NCI-H2227 (cell line): ENCODE measurements around the gene ZBED6.
"Not testable (repeated sequence)": the region's sequence is repeated elsewhere in the genome, so short reads cannot be mapped to it uniquely, and the experiment has no call there.

Experiments
- DNase-seq: peaks from one replicate; lab custom pipeline; 2025; ENCODE audit not compliant: unreplicated experiment; lab: John Stamatoyannopoulos, UW

ZBED6 gene

GRCh38 chr1:203795441-203796235 lies at the start of gene ZBED6, which contains the start of gene ZC3H11A:
ZBED6 (plus strand) TSS chr1:203795623; CDS start chr1:203797523, 1,900 bp downstream.
ZC3H11A (plus strand) TSS chr1:203795623; CDS start chr1:203817071, 21,448 bp downstream.
- DNase-seq: peak; percentile 99

- DNase-seq: no peak
Observed at GRCh38 chr1:203746281-203746680, 49.1 kb upstream of the ZBED6 start.

- no peak for DNase-seq
Observed at GRCh38 chr1:203751051-203751450, 44.4 kb upstream of the ZBED6 start.

GRCh38 chr1:203751618-203752361 lies 43.6 kb upstream of the ZBED6 start:
- not testable (repeated sequence) for DNase-seq

GRCh38 chr1:203754455-203754864 lies 41.0 kb upstream of the ZBED6 start:
- no peak for DNase-seq

- no peak for DNase-seq
Observed at GRCh38 chr1:203756036-203756435, 39.4 kb upstream of the ZBED6 start.

- DNase-seq: not testable (repeated sequence)
Observed at GRCh38 chr1:203758749-203759148, 36.7 kb upstream of the ZBED6 start.

GRCh38 chr1:203760506-203760905 lies 34.9 kb upstream of the ZBED6 start:
- DNase-seq: no peak

- DNase-seq: not testable (repeated sequence)
Observed at GRCh38 chr1:203761958-203762357, 33.5 kb upstream of the ZBED6 start.

GRCh38 chr1:203763505-203763904 lies 31.9 kb upstream of the ZBED6 start:
- no peak for DNase-seq

GRCh38 chr1:203764105-203765028 lies 31.1 kb upstream of the ZBED6 start:
- DNase-seq: no peak

- DNase-seq: no peak
Observed at GRCh38 chr1:203765029-203765837, 30.2 kb upstream of the ZBED6 start, which contains the start of gene LAX1. LAX1 (plus strand) TSS chr1:203765183; CDS start chr1:203765566, 383 bp downstream.

- no peak for DNase-seq
Observed at GRCh38 chr1:203768256-203768655, 27.2 kb upstream of the ZBED6 start.

- peak; percentile 57 for DNase-seq
Observed at GRCh38 chr1:203769505-203770343, 25.7 kb upstream of the ZBED6 start.

- DNase-seq: no peak
Observed at GRCh38 chr1:203771901-203772301, 23.5 kb upstream of the ZBED6 start.

GRCh38 chr1:203772836-203773235 lies 22.6 kb upstream of the ZBED6 start:
- no peak for DNase-seq

GRCh38 chr1:203776636-203777035 lies 18.8 kb upstream of the ZBED6 start:
- no peak for DNase-seq

- DNase-seq: no peak
Observed at GRCh38 chr1:203777596-203777995, 17.8 kb upstream of the ZBED6 start.

GRCh38 chr1:203778146-203778545 lies 17.3 kb upstream of the ZBED6 start:
- no peak for DNase-seq
